PC-3 (cell line): ENCODE results near the gene SNTG2.

ENCODE experiments used
- EZH2 ChIP-seq: fragments of 300-600 bp; sonication (generic); IDR thresholded peaks from one replicate; pipeline ENCODE4 v1.6.1; 2017; ENCODE audit warnings: antibody characterized with exemption, mild to moderate bottlenecking, low read length; ENCODE audit not compliant: unreplicated experiment
- TF ChIP-seq, protein P1 (sequence below): fragments of 300-600 bp; sonication (generic); conservative IDR thresholded peaks from 2 replicates; pipeline ENCODE4 v1.5.1; 2017; ENCODE audit warnings: antibody characterized with exemption, low read depth, mild to moderate bottlenecking, low read length

DNA sequence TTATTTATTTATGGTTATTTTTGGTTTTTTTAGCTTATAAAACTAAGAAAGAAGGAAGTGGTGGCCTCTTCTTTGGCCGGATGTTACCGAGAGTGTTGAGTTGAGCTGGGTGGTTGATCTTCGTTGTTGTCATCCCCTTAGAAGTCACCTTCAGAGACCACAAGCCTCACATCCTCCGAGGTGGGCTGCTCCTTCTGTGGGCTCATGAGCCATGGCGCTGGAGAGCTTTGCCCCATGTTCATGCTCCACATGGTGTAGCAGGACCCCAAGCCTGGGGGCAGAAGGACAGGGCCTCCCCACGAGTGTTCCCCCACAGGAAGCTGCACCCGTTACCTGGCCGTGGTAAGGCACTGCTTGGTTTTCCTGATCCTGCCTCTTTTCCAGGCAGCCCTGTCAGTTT, 23.4 kb downstream of the SNTG2 start:
- TF ChIP-seq, protein P1, sequence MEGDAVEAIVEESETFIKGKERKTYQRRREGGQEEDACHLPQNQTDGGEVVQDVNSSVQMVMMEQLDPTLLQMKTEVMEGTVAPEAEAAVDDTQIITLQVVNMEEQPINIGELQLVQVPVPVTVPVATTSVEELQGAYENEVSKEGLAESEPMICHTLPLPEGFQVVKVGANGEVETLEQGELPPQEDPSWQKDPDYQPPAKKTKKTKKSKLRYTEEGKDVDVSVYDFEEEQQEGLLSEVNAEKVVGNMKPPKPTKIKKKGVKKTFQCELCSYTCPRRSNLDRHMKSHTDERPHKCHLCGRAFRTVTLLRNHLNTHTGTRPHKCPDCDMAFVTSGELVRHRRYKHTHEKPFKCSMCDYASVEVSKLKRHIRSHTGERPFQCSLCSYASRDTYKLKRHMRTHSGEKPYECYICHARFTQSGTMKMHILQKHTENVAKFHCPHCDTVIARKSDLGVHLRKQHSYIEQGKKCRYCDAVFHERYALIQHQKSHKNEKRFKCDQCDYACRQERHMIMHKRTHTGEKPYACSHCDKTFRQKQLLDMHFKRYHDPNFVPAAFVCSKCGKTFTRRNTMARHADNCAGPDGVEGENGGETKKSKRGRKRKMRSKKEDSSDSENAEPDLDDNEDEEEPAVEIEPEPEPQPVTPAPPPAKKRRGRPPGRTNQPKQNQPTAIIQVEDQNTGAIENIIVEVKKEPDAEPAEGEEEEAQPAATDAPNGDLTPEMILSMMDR = no peak
- no peak for TF ChIP-seq EZH2
